ENCODE measurements around the gene APLP2. TPM values are rescaled to one million over a fixed set of nuclear protein-coding genes. Genes with fewer than 3 reads are reported as not detected.

APLP2 gene
- total RNA-seq, 1 experiment from 2014 or later, result 350 TPM

DNA sequence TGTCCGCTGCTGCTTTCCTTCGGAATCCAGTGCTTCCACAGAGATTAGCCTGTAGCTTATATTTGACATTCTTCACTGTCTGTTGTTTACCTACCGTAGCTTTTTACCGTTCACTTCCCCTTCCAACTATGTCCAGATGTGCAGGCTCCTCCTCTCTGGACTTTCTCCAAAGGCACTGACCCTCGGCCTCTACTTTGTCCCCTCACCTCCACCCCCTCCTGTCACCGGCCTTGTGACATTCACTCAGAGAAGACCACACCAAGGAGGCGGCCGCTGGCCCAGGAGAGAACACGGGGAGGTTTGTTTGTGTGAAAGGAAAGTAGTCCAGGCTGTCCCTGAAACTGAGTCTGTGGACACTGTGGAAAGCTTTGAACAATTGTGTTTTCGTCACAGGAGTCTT lies 74.4 kb downstream of the APLP2 start:
- DNase-seq, result no peak

DNA sequence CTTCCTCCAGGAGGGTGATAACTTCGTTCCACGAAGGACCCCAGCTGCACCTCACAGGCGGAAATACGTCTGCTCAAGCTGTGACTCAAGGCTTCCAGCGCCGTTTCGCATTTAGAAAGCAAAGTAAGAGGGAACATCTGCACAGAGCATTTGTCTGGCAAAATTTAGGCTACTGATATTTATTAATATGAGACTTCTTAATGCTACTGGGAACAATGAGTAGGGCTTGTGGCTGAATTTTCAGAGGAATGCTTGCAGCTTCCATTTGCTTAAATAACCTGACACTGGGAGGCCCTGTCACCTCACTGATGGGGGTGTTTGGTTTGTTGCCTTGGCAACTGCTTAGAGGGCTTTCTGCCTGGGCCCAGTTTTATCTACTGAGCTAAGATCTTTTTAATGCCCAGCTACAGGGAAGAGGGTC lies 75.2 kb downstream of the APLP2 start:
- TF ChIP-seq EZH2 (IDR thresholded peaks at IDR 0.05; ENCODE audit: low read depth), result no peak
- no peak for TF ChIP-seq CTCF (conservative IDR thresholded peaks at IDR 0.05)
- Histone ChIP-seq H3K36me3 (ENCODE audit: low read depth) (peaks cover 10% of the 10 kb centered on the region), H3K4me1 (replicated peaks; ENCODE audit: insufficient read depth) (peaks cover 37% of the 10 kb centered on the region), H3K4me3 (no peak overlapping the region), H3K9me2 (ENCODE audit: insufficient read depth) (no peaks in the 10 kb centered on the region), H4K20me1 (ENCODE audit: insufficient read depth) (no peaks in the 10 kb centered on the region), H3K4me2 (peak overlapping the region; percentile 43), H3F3A (ENCODE audit: insufficient read depth, low read depth) (peaks cover 46% of the 10 kb centered on the region), H3K27me3 (ENCODE audit: insufficient read depth, low read depth) (no peaks in the 10 kb centered on the region), H3K9me3 (ENCODE audit: insufficient read depth, low read depth) (no peaks in the 10 kb centered on the region), H2AFZ (no peak overlapping the region), H3K79me2 (ENCODE audit: low read depth) (0 out of 2 replicates have a peak, but pooled peaks cover 4% of the 10 kb centered on the region), H3K27ac (peak overlapping the region; percentile 98)
- ChIA-PET POLR2A (ENCODE audit: unreplicated experiment) (no interaction called here), CTCF (no interaction called here)
- DNase-seq, result peak in 1 of 2 experiments; percentile 52
- no TSS peak for BruUV-seq (replicated peaks)
- intact Hi-C loops (cut with micrococcal nuclease; ENCODE audit: unreplicated experiment), result no loop called here

More for the DNA sequence above, 74.4 kb downstream of the APLP2 start:
- H3F3A ChIP-seq (ENCODE audit: insufficient read depth, low read depth), result peaks cover 53% of the 10 kb centered on the region
- no peaks in the 10 kb centered on the region for H3K9me3 ChIP-seq (ENCODE audit: insufficient read depth, low read depth)
- H3K36me3 ChIP-seq (ENCODE audit: low read depth), result peaks cover 10% of the 10 kb centered on the region
- ChIA-PET POLR2A (ENCODE audit: unreplicated experiment) (no interaction called here), CTCF (interaction anchor here (0.7 kb wide), 1 partner anchor 223 kb away, joined by 4 read pairs; no protein-coding TSS in a partner anchor)
- intact Hi-C loops (cut with micrococcal nuclease; ENCODE audit: unreplicated experiment), result no loop called here
- peak overlapping the region; percentile 98 for H3K27ac ChIP-seq
- peaks cover 37% of the 10 kb centered on the region for H3K4me1 ChIP-seq (replicated peaks; ENCODE audit: insufficient read depth)
- H3K79me2 ChIP-seq (ENCODE audit: low read depth), result 0 out of 2 replicates have a peak, but pooled peaks cover 4% of the 10 kb centered on the region
- H2AFZ ChIP-seq, result no peak overlapping the region
- H3K9me2 ChIP-seq (ENCODE audit: insufficient read depth), result no peaks in the 10 kb centered on the region
- TF ChIP-seq CTCF (conservative IDR thresholded peaks at IDR 0.05) (no peak), EZH2 (IDR thresholded peaks at IDR 0.05; ENCODE audit: low read depth) (no peak)
- H4K20me1 ChIP-seq (ENCODE audit: insufficient read depth), result no peaks in the 10 kb centered on the region; the same call in 1 of the 2 replicates
- H3K4me3 ChIP-seq, result no peak overlapping the region
- H3K27me3 ChIP-seq (ENCODE audit: insufficient read depth, low read depth), result no peaks in the 10 kb centered on the region
- no peak overlapping the region for H3K4me2 ChIP-seq
- TSS peak; percentile 16 for BruUV-seq (replicated peaks)

DNA sequence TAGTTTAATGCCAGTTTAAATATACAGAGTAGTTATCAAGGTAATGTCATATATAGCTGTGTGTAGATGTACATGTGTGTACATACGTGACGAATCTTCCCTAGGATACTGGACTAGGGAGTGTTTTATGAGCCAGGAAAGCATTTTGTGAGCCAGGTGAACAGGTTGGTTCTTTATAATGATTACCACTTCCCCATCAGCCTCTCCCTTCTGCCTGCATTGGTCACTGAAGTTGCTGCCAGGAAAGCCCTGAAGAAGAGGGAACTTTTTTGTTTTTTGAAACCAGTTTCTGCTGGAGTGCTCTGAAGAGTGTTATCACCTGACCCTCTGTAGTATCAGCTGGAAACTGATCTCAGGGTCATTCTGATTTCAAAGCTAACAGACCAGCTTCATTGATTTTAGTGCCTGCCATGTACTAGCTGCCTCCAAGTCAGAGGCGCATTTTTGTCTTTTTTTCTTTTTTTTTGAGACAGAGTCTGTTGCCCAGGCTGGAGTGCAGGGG lies 75.7 kb downstream of the APLP2 start:
- CTCF ChIA-PET, result interaction anchor here (1.2 to 1.9 kb wide), 6 partner anchors 13 to 222 kb away, joined by 3 to 11 read pairs (median 6); partner anchors contain the start of gene ST14
- H2AFZ ChIP-seq, result no peak overlapping the region
- peak in 1 of 2 experiments; percentile 54 for DNase-seq
- 0 out of 2 replicates have a peak, but pooled peaks cover 4% of the 10 kb centered on the region for H3K79me2 ChIP-seq (ENCODE audit: low read depth)
- H3K27ac ChIP-seq, result peak overlapping the region; percentile 98
- TF ChIP-seq CTCF (conservative IDR thresholded peaks at IDR 0.05) (no peak), EZH2 (IDR thresholded peaks at IDR 0.05; ENCODE audit: low read depth) (no peak)
- TSS peak; percentile 99 for BruUV-seq (replicated peaks)
- peaks cover 44% of the 10 kb centered on the region for H3F3A ChIP-seq (ENCODE audit: insufficient read depth, low read depth)
- H3K36me3 ChIP-seq (ENCODE audit: low read depth), result peaks cover 10% of the 10 kb centered on the region
- H4K20me1 ChIP-seq (ENCODE audit: insufficient read depth), result no peaks in the 10 kb centered on the region
- H3K4me3 ChIP-seq, result peak overlapping the region; percentile 10; the same call in 1 of the 2 replicates
- no peaks in the 10 kb centered on the region for H3K27me3 ChIP-seq (ENCODE audit: insufficient read depth, low read depth)
- H3K4me2 ChIP-seq, result peak overlapping the region; percentile 43
- POLR2A ChIA-PET (ENCODE audit: unreplicated experiment), result interaction anchor here (0.9 to 1.4 kb wide), 3 partner anchors 15 to 342 kb away, joined by 6 to 15 read pairs (median 12); partner anchors contain the start of gene ST14
- intact Hi-C loops (cut with micrococcal nuclease; ENCODE audit: unreplicated experiment), result no loop called here
- peaks cover 37% of the 10 kb centered on the region for H3K4me1 ChIP-seq (replicated peaks; ENCODE audit: insufficient read depth)
- no peaks in the 10 kb centered on the region for H3K9me2 ChIP-seq (ENCODE audit: insufficient read depth)
- no peaks in the 10 kb centered on the region for H3K9me3 ChIP-seq (ENCODE audit: insufficient read depth, low read depth)

All from PC-9 (cell line).